Endothelial cell of umbilical vein (primary cell): ENCODE results near the gene TTC24. TPM values are rescaled to one million over a fixed set of nuclear protein-coding genes. Genes with fewer than 3 reads are reported as not detected.

Source experiments
- BruUV-seq: library from RNA; stranded (reverse); fragments of 400-500 nt; replicated peaks from 2 replicates; lab custom pipeline; 2021; lab: Mats Ljungman, UMichigan
- CTCF ChIA-PET: fragments of 300-600, 350-600 bp; sonication (Branson Sonifier 250); formaldehyde crosslinking; loops from one replicate; lab custom pipeline; 2021; ENCODE audit warnings: antibody characterized with exemption, inconsistent platforms; lab: Charles Lee
- POLR2A ChIA-PET: fragments of 300-600, 350-600 bp; sonication (Branson Sonifier 250); formaldehyde crosslinking; loops from one replicate; lab custom pipeline; 2021; ENCODE audit warnings: antibody characterized with exemption, inconsistent platforms; lab: Charles Lee
- DNase-seq: peaks from one replicate; pipeline ENCODE4 v3.0.0-alpha.2; 2011; ENCODE audit warnings: low read depth, low spot score
- FAIRE-seq: peaks from 2 replicates; lab custom pipeline; 2011; peaks lifted over from hg19 to GRCh38; lab: Jason Lieb, UNC
- H2AFZ ChIP-seq: 2 replicates; pipeline ENCODE4 v1.6.0; 2012; ENCODE audit warnings: low read depth, low read length, control low read depth, inconsistent platforms
- H3K27ac ChIP-seq: 2 replicates; pipeline ENCODE4 v1.5.1; 2011; ENCODE audit warnings: low read depth, mild to moderate bottlenecking, control low read depth, low read length, moderate library complexity; ENCODE audit not compliant: insufficient read depth
- H3K27me3 ChIP-seq, 2 experiments: 2 replicates each; pipeline versions ENCODE4 v1.6.0 to v1.6.1; 2011; ENCODE audit warnings: low read length in 2 of 2, mixed read lengths in 1 of 2; ENCODE audit not compliant: control insufficient read depth in 2 of 2, insufficient read depth in 2 of 2
- H3K36me3 ChIP-seq, 2 experiments: 2 replicates in 1 of 2; 3 replicates in 1 of 2; pipeline ENCODE4 v1.5.1; 2011; ENCODE audit warnings: low read length in 2 of 2, mild to moderate bottlenecking in 1 of 2, moderate library complexity in 1 of 2; ENCODE audit not compliant: control insufficient read depth in 2 of 2, insufficient read depth in 2 of 2; ENCODE audit errors: extremely low read depth in 1 of 2
- H3K4me1 ChIP-seq: 3 replicates; pipeline ENCODE4 v1.5.1; 2011; ENCODE audit warnings: mild to moderate bottlenecking, low read length; ENCODE audit not compliant: control insufficient read depth, insufficient read depth; ENCODE audit errors: extremely low read depth
- H3K4me2 ChIP-seq: 2 replicates; pipeline ENCODE4 v1.6.1; 2011; ENCODE audit warnings: low read length, control low read depth, mixed read lengths; ENCODE audit not compliant: insufficient read depth
- H3K4me3 ChIP-seq, 3 experiments: fragments of 200-600 bp in 1 of 3; sonication (generic), shearing (Covaris generic) in 1 of 3; replicated peaks in 1 of 3; 2 replicates each; pipeline ENCODE4 v1.5.1; 2011 to 2016; ENCODE audit warnings: control low read depth in 3 of 3, low read length in 3 of 3, mild to moderate bottlenecking in 2 of 3, inconsistent platforms in 1 of 3, low read depth in 1 of 3, moderate library complexity in 1 of 3; ENCODE audit not compliant: insufficient read depth in 1 of 3
- H3K79me2 ChIP-seq: 2 replicates; pipeline ENCODE4 v1.6.0; 2012; ENCODE audit warnings: low read length, inconsistent platforms; ENCODE audit not compliant: control insufficient read depth, insufficient read depth
- H3K9ac ChIP-seq: replicated peaks from 2 replicates; pipeline ENCODE3; 2011; ENCODE audit warnings: low read length, control low read depth; ENCODE audit not compliant: insufficient read depth; ENCODE audit errors: extremely low read depth
- H3K9me1 ChIP-seq: replicated peaks from 3 replicates; pipeline ENCODE4 v1.6.0; 2011; ENCODE audit warnings: mild to moderate bottlenecking, low read length; ENCODE audit not compliant: control insufficient read depth, insufficient read depth; ENCODE audit errors: extremely low read depth
- H3K9me3 ChIP-seq: replicated peaks from 2 replicates; pipeline ENCODE4 v1.5.1; 2012; ENCODE audit warnings: low read length, inconsistent platforms; ENCODE audit not compliant: control insufficient read depth, insufficient read depth
- H4K20me1 ChIP-seq: replicated peaks from 2 replicates; pipeline ENCODE3; 2011; ENCODE audit warnings: mild to moderate bottlenecking, low read length; ENCODE audit not compliant: control insufficient read depth, insufficient read depth; ENCODE audit errors: extremely low read depth
- CTCF ChIP-seq, 2 donors: IDR thresholded peaks; 1 replicate in 1 of 2; 2 replicates in 1 of 2; pipeline ENCODE4 v1.5.1; 2011; ENCODE audit warnings: low read length in 2 of 2, mild to moderate bottlenecking in 2 of 2, moderate library complexity in 2 of 2, control low read depth in 1 of 2, inconsistent platforms in 1 of 2, low read depth in 1 of 2; ENCODE audit not compliant: insufficient read depth in 1 of 2; ENCODE audit errors: extremely low read depth in 1 of 2
- EZH2 ChIP-seq: IDR thresholded peaks from 2 replicates; pipeline ENCODE4 v1.6.1; 2012; ENCODE audit warnings: borderline replicate concordance, low read depth, mild to moderate bottlenecking, moderate library complexity, low read length, inconsistent platforms; ENCODE audit not compliant: severe bottlenecking
- FOS ChIP-seq: IDR thresholded peaks from 2 replicates; pipeline ENCODE4 v1.6.1; 2011; ENCODE audit warnings: mild to moderate bottlenecking, low read length, moderate library complexity, borderline replicate concordance; ENCODE audit not compliant: insufficient read depth
- GATA2 ChIP-seq: IDR thresholded peaks from 2 replicates; pipeline ENCODE4 v1.7.0; 2011; ENCODE audit warnings: low read depth, mild to moderate bottlenecking, moderate library complexity, mixed read lengths, low read length; ENCODE audit not compliant: insufficient read length, insufficient read depth
- JUN ChIP-seq: IDR thresholded peaks from 2 replicates; pipeline ENCODE4 v1.6.1; 2011; ENCODE audit warnings: borderline replicate concordance, low read depth; ENCODE audit not compliant: insufficient read length, insufficient read depth
- POLR2A ChIP-seq: IDR thresholded peaks from 2 replicates; pipeline ENCODE4 v1.6.1; 2012; ENCODE audit warnings: low read depth, mild to moderate bottlenecking, control low read depth, low read length
- dilution Hi-C: fragments of 300-500 bp; cut with MboI; formaldehyde crosslinking; loops from one replicate; pipeline ENCODE4 v1.15.0; 2019; ENCODE audit warnings: low sequenced_read_pairs; ENCODE audit not compliant: extremely low pct_ligation_motif_present
- intact Hi-C: fragments of 100-400 bp; cut with micrococcal nuclease; formaldehyde crosslinking; loops from one replicate; pipeline ENCODE4 v1.10.0; 2022
- polyA plus RNA-seq, 4 experiments: library from polyadenylated mRNA; depleted of rRNA in 3 of 4; stranded (reverse) in 3 of 4; unstranded in 1 of 4; fragments of >200 nt; gene quantifications; 2 replicates each; pipeline versions ENCODE4 v1.2.1 to v1.2.3, GENCODE V29; 2011 to 2012; ENCODE audit warnings: missing spikeins in 1 of 4
- total RNA-seq: library from RNA; stranded (reverse); gene quantifications from 2 replicates; pipeline ENCODE4 v1.2.3, GENCODE V29; 2021
- TF ChIP-seq, protein P1 (sequence below): IDR thresholded peaks from 2 replicates; pipeline ENCODE4 v1.6.1; 2011; ENCODE audit not compliant: insufficient read depth, insufficient read length

The TTC24 gene
- total and polyA plus RNA-seq, 2 donors (not counting 3 experiments of a cell fraction or from before 2014, with no cell fraction given): not detected

DNA sequence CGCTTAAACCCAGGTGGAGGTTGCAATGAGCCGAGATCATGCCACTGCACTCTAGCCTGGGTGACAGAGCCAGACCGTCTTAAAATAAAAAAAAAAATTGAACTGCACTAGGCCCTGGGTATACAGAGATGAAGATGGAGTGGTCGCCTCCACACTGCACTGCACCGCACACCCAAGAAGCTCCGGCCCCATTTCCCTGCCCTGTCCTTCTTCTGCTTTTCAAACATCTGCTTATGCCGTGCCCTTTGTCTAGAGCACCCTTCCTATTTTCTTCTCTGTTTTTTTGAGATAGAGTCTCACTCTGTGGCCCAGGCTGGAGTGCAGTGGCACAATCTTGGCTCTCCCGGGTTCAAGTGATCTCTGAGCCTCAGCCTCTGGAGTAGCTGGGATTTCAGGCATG, 24.6 kb upstream of the TTC24 start:
- dilution Hi-C loops (no loop called here), intact Hi-C loops (no loop called here)
- Histone ChIP-seq H3K36me3 (peaks cover 7 to 24% of the 10 kb centered on the region in 2 experiments), H3K4me3 (no peak overlapping the region), H2AFZ (no peak overlapping the region), H3K27ac (no peak overlapping the region), H4K20me1 (no peaks in the 10 kb centered on the region), H3K27me3 (no peaks in the 10 kb centered on the region), H3K9me1 (no peaks in the 10 kb centered on the region), H3K9me3 (no peaks in the 10 kb centered on the region), H3K79me2 (no peaks in the 10 kb centered on the region), H3K4me1 (no peaks in the 10 kb centered on the region), H3K9ac (no peak overlapping the region), H3K4me2 (no peak overlapping the region)
- FAIRE-seq (no peak), DNase-seq (no peak)
- no TSS peak for BruUV-seq
- ChIA-PET POLR2A (no interaction called here), CTCF (interaction anchor here (1.1 to 2.2 kb wide), 3 partner anchors 14 to 74 kb away, joined by 3 to 7 read pairs (median 6); no protein-coding TSS in a partner anchor)
- TF ChIP-seq, protein P1, sequence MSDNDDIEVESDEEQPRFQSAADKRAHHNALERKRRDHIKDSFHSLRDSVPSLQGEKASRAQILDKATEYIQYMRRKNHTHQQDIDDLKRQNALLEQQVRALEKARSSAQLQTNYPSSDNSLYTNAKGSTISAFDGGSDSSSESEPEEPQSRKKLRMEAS: no peak
- TF ChIP-seq JUN (no peak), EZH2 (no peak), POLR2A (no peak), CTCF (IDR thresholded peaks at IDR 0.05; ENCODE audit: extremely low read depth in 1 of 2, insufficient read depth in 1 of 2, low read depth in 1 of 2, low read length in 2 of 2) (no peak)

- POLR2A ChIA-PET: no interaction called here
- H3K27me3 ChIP-seq: no peaks in the 10 kb centered on the region
- H3K27ac ChIP-seq: no peak overlapping the region
- CTCF ChIA-PET: interaction anchor here (1.0 to 2.2 kb wide), 5 partner anchors 13 to 75 kb away, joined by 3 to 7 read pairs (median 3); no protein-coding TSS in a partner anchor
- DNase-seq: no peak
- no peak overlapping the region for H3K9ac ChIP-seq
- no TSS peak for BruUV-seq
- no peak for FAIRE-seq
- H4K20me1 ChIP-seq: no peaks in the 10 kb centered on the region
- H3K36me3 ChIP-seq: peaks cover 9 to 21% of the 10 kb centered on the region in 2 experiments
- H3K4me1 ChIP-seq: no peaks in the 10 kb centered on the region
- H2AFZ ChIP-seq: no peak overlapping the region
- dilution Hi-C loops: no loop called here
- no peak overlapping the region for H3K4me2 ChIP-seq
- TF ChIP-seq FOS: no peak
- TF ChIP-seq CTCF (IDR thresholded peaks at IDR 0.05; ENCODE audit: extremely low read depth in 1 of 2, insufficient read depth in 1 of 2, low read depth in 1 of 2, low read length in 2 of 2): no peak
- no peak for TF ChIP-seq EZH2
- TF ChIP-seq POLR2A: no peak
- TF ChIP-seq GATA2: no peak
- H3K9me3 ChIP-seq: no peaks in the 10 kb centered on the region
- no peak overlapping the region for H3K4me3 ChIP-seq
- H3K79me2 ChIP-seq: no peaks in the 10 kb centered on the region
- H3K9me1 ChIP-seq: no peaks in the 10 kb centered on the region
- intact Hi-C loops: no loop called here
These were observed 23.8 kb upstream of the TTC24 start for GRCh38 chr1:156555715-156556114.
